GM19395 (cell line): Measurements from ENCODE around the gene NCKAP5.
A peak's percentile ranks its signal among the peaks of the same experiment; 100 is the strongest.

Experiments used
- ATAC-seq: cut with Tn5 transposase; IDR thresholded peaks from one replicate; pipeline ENCODE4 v1.9.1; 2021; ENCODE audit warnings: mild to moderate bottlenecking, moderate library complexity; ENCODE audit not compliant: unreplicated experiment

The NCKAP5 gene

GRCh38 chr2:133498662-133499585 is 69.3 kb downstream of the NCKAP5 start:
- ATAC-seq: peak; percentile 69

GRCh38 chr2:133497951-133498565 is 70.2 kb downstream of the NCKAP5 start:
- ATAC-seq: no peak

GRCh38 chr2:133497270-133497893 is 70.9 kb downstream of the NCKAP5 start:
- ATAC-seq: no peak

GRCh38 chr2:133496501-133497269 is 71.6 kb downstream of the NCKAP5 start:
- ATAC-seq: no peak

- ATAC-seq: no peak
These were observed 73.0 kb downstream of the NCKAP5 start for GRCh38 chr2:133495226-133495625.

- ATAC-seq: no peak
These were observed 75.4 kb downstream of the NCKAP5 start for GRCh38 chr2:133492719-133493380.

GRCh38 chr2:133490411-133490980 is 77.8 kb downstream of the NCKAP5 start:
- ATAC-seq: no peak

GRCh38 chr2:133489641-133490410 is 78.4 kb downstream of the NCKAP5 start:
- ATAC-seq: no peak

GRCh38 chr2:133489146-133489545 is 79.1 kb downstream of the NCKAP5 start:
- no peak for ATAC-seq

- no peak for ATAC-seq
These were observed 81.5 kb downstream of the NCKAP5 start for GRCh38 chr2:133486771-133487191.

- no peak for ATAC-seq
These were observed 82.4 kb downstream of the NCKAP5 start for GRCh38 chr2:133485868-133486267.

GRCh38 chr2:133484784-133485183 is 83.5 kb downstream of the NCKAP5 start:
- ATAC-seq: peak; percentile 76

GRCh38 chr2:133484106-133484505 is 84.2 kb downstream of the NCKAP5 start:
- no peak for ATAC-seq

GRCh38 chr2:133483181-133483580 is 85.1 kb downstream of the NCKAP5 start:
- ATAC-seq: no peak

- ATAC-seq: no peak
These were observed 87.4 kb downstream of the NCKAP5 start for GRCh38 chr2:133480707-133481429.

GRCh38 chr2:133477616-133477990 is 90.7 kb downstream of the NCKAP5 start:
- no peak for ATAC-seq

- ATAC-seq: no peak
These were observed 91.2 kb downstream of the NCKAP5 start for GRCh38 chr2:133476931-133477615.

GRCh38 chr2:133476286-133476685 is 92.0 kb downstream of the NCKAP5 start:
- ATAC-seq: no peak
